G401 (cell line): Measurements from ENCODE around the gene COL26A1. TPM values are rescaled to one million over a fixed set of nuclear protein-coding genes. Genes with fewer than 3 reads are reported as not detected.
"Not testable (repeated sequence)": the region's sequence is repeated elsewhere in the genome, so short reads cannot be mapped to it uniquely, and the experiment has no call there.

Source experiments
- DNase-seq: peaks from one replicate; pipeline ENCODE4 v3.0.0-alpha.2; 2015; ENCODE audit warnings: low spot score
- in situ Hi-C: cut with HindIII; loops from 2 replicates; pipeline ENCODE4 v1.10.0; 2016; ENCODE audit warnings: low sequenced_read_pairs, mixed read lengths
- total RNA-seq: library from RNA; depleted of rRNA; stranded (reverse); fragments of >200 nt; shearing (Covaris generic); gene quantifications from 2 replicates; pipeline ENCODE4 v1.2.3, GENCODE V29; 2014; rRNA removed

Gene COL26A1
- total RNA-seq = 104 and 109 TPM in 2 replicates

GRCh38 chr7:101362334-101363195, at the start of gene COL26A1:
Gene COL26A1 (plus strand): TSS chr7:101362875. CDS start chr7:101363033, 158 bp downstream.
- in situ Hi-C loops = no loop called here

DNA sequence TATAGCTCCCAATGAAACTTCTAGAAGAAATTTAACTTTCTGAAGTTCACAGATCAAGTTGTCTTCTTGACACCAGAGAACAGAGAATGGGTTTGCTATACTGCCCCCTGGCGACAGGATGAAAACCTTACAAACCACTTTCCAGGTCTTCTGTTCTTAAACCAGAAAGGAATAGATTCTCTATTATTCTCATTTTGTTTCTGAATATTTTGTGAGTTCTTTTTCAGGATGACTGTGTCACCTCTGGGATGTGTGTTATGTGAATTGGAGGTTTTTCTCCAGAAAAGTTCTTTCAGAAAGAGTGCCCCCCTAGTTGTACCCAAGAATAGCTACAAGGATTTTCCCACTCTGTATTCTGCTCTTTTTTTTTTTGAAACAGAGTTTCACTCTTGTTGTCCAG, 47.3 kb upstream of the COL26A1 start:
- in situ Hi-C loops = no loop called here
- peak; percentile 59 for DNase-seq

More at GRCh38 chr7:101362334-101363195, at the start of gene COL26A1:
- peak; percentile 51 for DNase-seq

DNA sequence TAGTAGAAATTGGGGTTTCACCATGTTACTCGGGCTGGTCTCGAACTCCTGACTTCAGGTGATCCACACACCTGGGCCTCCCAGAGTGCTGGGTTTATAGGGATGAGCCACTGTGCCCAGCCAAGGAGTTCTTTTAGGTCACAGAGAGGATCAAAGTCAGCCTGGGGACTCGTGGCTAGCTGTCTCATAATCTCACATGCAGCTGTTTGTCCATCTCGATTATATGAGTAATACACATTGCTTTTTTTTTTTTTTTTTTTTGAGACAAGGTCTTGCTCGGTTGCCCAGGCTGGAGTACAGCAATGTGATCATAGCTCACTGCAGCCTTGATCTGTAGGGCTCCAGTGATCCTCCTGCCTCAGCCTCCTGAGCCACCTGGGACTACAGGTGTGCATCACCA, 43.3 kb upstream of the COL26A1 start:
- DNase-seq = no peak
- in situ Hi-C loops = no loop called here

DNA sequence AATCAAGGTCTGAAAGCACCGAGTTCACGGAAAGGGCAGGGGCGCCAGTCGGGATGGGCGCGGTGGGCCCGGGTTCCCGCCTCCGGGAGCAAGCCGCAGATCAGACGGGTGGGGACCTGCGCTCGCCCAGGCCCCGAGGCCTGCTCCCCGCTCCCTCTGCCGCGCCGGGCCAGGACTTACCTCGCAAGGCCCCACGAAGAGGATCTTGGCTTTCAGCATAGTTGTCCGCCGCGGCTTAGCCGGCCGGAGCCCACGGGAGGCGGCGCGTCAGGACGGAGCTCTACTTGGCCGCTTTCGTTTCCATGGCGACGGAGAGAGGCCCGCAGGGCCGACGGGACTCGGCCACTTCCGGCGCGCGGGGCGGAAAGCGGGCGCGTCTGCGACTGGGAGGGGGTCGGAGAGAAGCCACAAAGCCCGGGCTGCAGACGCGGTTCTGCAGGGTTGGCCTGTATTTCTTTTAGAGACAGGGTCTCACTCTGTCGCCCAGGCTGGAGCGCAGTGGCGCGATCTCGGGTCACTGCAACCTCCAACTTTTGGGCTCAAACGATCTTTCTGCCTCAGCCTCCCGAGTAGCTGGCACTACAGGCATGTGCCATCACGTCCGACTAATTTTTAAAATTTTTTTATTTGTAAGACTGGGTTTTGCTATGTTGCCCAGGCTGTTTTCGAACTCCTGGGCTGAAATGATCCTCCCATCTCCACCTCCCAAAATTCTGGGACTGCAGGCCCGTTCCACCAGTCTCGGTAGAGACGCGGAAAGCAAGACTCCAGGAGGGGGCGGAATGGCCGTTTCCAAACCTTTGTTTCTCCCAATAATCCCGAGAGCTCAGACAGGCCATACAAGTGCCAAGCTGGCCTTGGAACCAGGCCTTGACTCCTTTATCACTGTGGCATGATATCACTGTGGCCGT, 40.9 kb upstream of the COL26A1 start, which contains the start of gene IFT22:
IFT22 (minus strand) TSS at position 322 of the 911 bp plus-strand sequence; CDS start at position 219, 103 bp downstream.
- in situ Hi-C loops = no loop called here
- peak; percentile 92 for DNase-seq

GRCh38 chr7:101328159-101328558, 34.5 kb upstream of the COL26A1 start:
- in situ Hi-C loops = no loop called here
- DNase-seq = no peak

DNA sequence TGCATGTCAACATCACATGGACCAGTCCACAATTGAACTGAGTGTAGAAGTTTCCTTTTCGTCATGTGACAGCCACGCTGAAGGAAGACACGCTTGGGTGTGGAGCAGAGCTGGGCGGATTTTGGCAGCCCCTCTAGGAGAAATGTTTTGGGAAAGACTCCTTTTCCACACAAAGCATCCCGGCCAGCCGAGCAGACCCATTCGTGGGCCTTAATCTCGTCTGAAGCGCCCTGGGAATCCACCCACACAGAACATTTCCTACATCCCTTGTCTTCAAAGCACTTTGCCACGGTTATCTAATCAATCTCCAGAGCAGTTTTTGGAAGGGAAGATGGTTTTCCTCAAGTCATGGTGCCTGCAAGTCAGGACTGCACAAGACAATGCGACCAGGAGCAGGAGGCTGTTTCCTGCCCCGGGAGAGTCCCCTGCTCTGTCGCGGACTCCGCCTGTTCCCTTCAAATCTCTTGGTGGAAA, 32.6 kb upstream of the COL26A1 start:
- in situ Hi-C loops = no loop called here

GRCh38 chr7:101332026-101332425, 30.6 kb upstream of the COL26A1 start:
- in situ Hi-C loops = no loop called here
- DNase-seq = no peak

More for the DNA sequence above, 32.6 kb upstream of the COL26A1 start:
- no peak for DNase-seq

DNA sequence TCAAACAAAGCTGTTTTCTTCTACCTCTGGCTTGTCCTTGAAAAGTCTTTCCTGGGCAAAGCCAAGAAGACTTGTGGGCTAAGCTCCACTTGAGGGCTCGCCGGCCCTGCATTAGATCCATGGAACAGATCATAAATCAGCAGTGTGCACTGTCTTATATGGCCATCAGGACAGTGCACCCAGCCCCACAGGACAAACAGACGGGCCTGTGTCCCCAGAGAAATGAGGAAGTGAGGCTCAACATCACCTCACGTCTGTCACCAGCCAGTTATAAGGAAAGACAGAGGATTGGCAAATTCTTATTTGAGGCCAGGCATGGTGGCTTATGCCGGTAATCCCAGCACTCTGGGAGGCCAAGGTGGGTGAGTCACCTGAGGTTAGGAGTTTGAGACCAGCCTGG, 28.8 kb upstream of the COL26A1 start:
- no peak for DNase-seq
- in situ Hi-C loops = no loop called here

DNA sequence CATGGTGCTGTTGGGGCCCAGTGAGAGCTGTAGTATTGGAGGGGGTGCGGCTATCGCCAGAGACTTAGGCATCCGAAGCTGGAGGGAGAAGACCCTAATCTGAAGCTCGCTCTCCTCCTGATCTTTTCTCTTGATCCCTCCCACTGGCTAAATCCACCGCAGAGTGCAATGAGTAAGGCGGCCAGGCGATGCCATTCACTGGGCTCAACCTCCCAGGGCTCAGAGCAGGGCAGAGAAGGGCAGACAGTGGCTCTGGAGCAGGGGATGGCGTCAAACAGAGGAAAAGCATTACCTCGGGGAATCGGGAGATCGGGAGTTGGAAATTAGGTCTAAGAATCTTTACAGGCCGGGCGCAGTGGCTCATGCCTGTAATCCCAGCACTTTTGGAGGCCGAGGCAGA, 22.3 kb upstream of the COL26A1 start:
- in situ Hi-C loops = no loop called here
- no peak for DNase-seq

GRCh38 chr7:101342892-101343291, 19.8 kb upstream of the COL26A1 start:
- no peak for DNase-seq
- in situ Hi-C loops = no loop called here

DNA sequence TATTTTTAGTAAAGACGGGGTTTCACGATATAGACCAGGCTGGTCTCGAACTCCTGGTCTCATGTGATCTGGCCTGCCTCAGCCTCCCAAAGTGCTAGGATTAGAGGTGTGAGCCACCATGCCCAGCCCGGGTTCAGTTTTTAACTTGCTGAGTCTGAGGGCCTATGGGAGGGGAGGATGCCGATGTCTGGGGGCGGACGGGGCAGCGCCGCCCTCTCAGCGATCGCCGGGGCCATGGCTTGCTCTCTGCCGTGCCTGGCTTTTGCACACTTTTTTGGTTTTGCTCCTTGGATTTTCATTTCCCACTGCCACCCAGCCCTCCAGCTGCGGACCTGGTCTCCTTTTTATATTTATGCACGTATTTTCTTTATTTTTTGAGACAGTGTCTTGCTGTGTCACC, 15.2 kb upstream of the COL26A1 start:
- in situ Hi-C loops = no loop called here
- no peak for DNase-seq

- DNase-seq, in situ Hi-C loops: not testable (repeated sequence)
Measured at GRCh38 chr7:101348456-101349067, 14.1 kb upstream of the COL26A1 start.

- DNase-seq, in situ Hi-C loops: not testable (repeated sequence)
Measured at GRCh38 chr7:101349300-101349699, 13.4 kb upstream of the COL26A1 start.

DNA sequence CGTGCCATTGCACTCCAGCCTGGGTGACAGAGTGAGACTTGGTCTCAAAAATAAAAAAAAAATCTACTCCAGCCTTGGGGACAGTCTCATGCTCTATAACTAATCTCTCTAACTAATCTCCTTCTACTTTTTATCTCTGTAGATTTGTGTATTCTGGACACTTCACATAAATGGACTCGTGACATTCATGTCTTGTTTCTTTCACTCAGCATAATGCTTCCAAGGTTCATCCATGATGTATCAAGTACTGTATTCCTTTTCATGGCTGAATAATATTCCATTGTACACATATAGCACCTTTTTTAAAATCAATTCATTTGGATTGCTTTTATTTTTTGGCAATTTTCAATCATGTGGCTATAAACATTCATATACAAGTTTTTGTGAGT, 9.8 kb upstream of the COL26A1 start:
- in situ Hi-C loops = no loop called here
- DNase-seq = no peak

- DNase-seq = no peak
- in situ Hi-C loops = no loop called here
Measured at GRCh38 chr7:101357433-101357832, 5.2 kb upstream of the COL26A1 start.

- DNase-seq = no peak
- in situ Hi-C loops = no loop called here
Measured at GRCh38 chr7:101363196-101363733, 590 bp downstream of the COL26A1 start.

DNA sequence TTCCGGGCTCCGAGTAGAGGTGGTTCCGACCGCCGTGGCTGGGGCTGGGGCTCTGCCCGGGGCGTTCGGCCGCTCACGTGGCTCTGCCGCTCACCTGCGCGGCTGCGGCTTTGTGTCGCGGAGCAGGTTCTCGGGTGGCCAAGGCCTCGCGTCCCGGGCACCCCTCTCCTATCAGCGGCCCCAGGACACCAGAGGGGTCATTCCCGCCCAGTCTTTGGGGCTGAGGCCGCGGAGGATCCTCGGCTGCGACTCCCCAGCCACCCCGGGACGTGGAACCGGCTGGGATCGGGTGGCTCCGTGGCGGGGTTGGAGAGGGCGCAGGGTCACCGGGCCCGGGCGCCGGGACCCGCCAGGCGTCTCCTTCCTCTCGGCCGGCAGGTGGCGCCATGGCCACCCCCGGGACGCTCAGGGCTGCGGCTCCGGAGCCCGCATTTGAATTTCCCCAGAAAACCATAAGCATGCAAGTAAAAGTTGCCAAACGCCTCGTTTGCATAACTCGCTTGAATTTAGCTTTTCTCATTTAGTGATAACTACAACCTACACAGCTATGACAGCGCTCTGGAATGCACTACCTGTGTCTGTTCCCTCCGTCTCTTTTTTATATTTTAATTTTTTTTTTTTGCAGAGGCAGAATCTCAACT, 1.2 kb downstream of the COL26A1 start:
- DNase-seq = peak; percentile 81
- in situ Hi-C loops = no loop called here

DNA sequence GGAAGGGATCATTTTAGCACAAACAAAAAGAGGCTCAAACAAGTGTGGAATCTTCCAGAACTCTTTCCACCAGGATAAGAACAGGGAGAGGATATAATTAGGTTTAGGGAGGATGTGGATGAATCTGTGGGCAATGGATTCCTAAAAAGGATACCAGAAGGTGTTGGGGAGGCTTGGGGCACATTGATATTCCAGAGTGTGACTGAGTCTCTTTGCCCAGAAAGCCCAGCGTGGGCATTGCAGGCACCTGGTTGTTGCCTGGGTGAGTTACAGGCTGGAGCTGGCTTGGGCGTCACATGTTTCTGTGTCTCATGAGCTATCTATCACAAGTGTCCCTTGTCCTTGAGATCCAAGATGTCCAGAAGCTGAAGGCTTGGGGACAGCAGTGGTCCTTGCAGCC, 3.3 kb downstream of the COL26A1 start:
- in situ Hi-C loops = no loop called here
- DNase-seq = no peak

- no peak for DNase-seq
- in situ Hi-C loops = no loop called here
Measured at GRCh38 chr7:101367676-101368075, 5.0 kb downstream of the COL26A1 start.
